ENCODE data around the gene PDE6B.
"Not testable (repeated sequence)": the region's sequence is repeated elsewhere in the genome, so short reads cannot be mapped to it uniquely, and the experiment has no call there.

Gene PDE6B

DNA sequence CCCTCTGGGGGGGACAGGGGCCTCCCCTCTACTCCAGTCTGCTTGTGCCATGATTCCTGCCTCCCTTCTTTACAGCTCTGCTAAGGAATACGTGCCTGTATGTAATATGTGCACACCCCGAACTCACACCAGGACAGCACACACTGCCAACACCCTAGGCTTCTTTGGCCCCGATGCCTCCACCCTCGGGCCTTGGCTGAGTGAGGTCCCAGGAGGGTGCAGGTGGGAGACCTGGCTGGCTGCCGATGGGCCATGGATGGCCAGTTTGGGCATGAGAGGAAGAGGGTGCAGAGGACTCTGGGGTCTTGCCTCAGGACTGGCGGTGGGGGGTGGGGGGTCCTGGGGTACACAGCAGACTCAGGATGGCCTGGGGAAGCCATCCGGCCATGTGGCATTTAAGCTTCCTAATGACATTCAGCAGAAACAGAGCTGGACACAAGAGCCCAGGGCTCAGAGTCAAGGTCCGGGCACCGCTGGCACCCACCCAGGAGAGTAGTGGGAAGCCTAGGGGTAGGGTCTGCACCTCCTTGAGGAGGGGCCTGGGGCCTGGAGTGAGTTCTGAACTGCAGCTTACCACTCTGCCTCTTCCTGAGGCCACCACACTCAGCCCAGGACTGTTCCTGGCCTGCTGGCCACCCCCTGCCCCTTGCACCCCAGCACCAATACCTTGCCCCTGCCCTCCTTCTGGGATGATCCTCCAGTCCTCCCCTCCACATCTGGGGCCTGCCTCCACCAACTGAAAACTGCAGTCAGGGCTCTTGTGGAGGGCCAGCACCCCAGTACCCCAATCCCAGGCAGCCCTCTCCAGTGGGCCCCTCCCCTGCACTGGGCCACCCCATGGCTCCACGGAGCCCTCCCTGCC is 78.2 kb downstream of the PDE6B start:
- in situ Hi-C loops (cut with MboI; ENCODE audit: low pct_unique_long_range_greater_than_20kb, low sequenced_read_pairs, unreplicated experiment): no loop called here
- no peak for DNase-seq (ENCODE audit: low spot score)
- TF ChIP-seq, protein P1, sequence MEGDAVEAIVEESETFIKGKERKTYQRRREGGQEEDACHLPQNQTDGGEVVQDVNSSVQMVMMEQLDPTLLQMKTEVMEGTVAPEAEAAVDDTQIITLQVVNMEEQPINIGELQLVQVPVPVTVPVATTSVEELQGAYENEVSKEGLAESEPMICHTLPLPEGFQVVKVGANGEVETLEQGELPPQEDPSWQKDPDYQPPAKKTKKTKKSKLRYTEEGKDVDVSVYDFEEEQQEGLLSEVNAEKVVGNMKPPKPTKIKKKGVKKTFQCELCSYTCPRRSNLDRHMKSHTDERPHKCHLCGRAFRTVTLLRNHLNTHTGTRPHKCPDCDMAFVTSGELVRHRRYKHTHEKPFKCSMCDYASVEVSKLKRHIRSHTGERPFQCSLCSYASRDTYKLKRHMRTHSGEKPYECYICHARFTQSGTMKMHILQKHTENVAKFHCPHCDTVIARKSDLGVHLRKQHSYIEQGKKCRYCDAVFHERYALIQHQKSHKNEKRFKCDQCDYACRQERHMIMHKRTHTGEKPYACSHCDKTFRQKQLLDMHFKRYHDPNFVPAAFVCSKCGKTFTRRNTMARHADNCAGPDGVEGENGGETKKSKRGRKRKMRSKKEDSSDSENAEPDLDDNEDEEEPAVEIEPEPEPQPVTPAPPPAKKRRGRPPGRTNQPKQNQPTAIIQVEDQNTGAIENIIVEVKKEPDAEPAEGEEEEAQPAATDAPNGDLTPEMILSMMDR (IDR thresholded peaks at IDR 0.05; ENCODE audit: extremely low read depth, insufficient read depth, missing control alignments): no peak

DNA sequence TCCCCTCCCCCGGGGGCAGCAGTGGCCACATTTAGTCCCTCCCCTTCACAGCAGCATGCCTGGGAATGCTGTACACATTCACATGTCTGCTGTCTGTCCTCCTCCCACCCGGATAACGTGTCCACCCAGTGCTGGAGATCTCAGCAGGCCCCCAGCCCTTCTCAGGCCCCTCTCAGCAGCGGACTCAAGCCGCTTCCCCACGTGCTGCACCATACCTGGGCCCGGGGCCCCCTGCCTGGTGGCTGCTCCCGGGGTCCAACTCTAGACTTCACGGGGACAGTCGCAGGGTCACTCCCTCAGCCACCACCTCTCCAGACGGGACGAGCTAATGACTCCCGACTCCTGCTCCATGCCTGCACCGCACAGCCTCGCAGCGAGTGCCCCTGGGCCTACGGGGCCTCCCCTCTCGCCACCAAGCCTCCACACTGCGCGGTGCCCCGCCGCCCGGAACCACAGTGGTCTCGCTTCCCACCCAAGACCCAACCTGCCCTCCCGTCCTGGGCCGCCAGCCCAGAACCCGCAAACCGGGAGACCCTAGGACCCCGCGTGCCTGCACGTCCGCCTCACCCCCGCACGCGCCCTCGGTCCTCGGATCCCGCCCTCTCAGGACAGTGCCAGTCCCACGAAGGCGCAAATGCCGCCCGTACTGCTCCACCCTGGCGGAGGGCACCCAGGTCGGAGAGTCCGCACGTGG is 79.0 kb downstream of the PDE6B start:
- TF ChIP-seq, protein P1 (IDR thresholded peaks at IDR 0.05; ENCODE audit: extremely low read depth, insufficient read depth, missing control alignments): no peak
- in situ Hi-C loops (cut with MboI; ENCODE audit: low pct_unique_long_range_greater_than_20kb, low sequenced_read_pairs, unreplicated experiment): no loop called here
- no peak for DNase-seq (ENCODE audit: low spot score)

DNA sequence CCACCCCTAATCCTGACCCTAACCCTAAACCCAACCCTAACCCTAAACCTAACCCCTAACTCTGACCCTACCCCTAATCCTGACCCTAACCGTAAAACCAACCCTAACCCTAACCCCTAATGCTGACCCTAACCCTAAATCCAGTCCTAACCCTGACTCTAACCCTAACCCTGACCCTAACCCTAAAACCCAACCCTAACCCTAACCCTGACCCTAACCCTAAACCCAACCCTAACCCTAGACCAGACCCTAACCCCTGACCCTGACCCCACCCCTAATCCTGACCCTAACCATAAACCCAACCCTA is 79.6 kb downstream of the PDE6B start:
- TF ChIP-seq, protein P1 (IDR thresholded peaks at IDR 0.05; ENCODE audit: extremely low read depth, insufficient read depth, missing control alignments): no peak
- in situ Hi-C loops (cut with MboI; ENCODE audit: low pct_unique_long_range_greater_than_20kb, low sequenced_read_pairs, unreplicated experiment): no loop called here
- DNase-seq (ENCODE audit: low spot score): no peak

DNA sequence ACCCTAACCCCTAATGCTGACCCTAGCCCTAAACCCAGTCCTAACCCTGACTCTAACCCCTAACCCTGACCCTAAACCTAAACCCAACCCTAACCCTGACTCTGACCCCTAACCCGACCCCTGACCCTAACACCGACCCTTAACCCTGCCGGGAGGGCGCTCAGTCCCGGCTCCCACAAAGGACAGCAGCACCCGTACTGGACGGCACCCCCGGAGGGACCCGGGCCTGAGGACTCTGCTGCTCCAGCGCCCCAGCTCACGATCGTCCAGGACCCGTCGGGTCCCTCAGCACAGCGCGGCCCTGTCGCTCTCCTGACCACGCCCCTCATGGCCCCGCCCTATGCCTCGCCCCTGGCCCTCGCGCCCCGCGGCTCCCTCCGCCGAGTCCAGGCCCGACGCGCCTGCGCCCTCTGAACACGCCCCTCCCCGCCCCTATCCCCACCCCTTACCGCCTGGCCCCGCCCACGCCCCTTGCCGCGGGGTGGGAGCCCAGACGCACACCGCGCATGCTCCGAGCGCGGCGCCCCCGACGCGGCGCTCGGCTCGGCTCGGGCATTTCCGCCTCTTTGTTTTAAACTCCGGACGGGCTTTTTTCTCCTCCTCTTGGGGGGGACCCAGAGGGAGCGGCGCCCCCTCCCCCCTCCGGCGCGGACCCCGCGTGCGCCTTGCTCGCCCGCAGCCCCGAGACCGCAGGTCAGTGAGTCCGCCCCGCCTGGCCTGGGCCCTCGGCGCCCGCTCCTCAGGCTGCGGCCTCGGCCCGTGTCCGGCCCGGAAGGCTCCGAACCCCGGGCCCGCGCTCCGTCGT is 80.1 kb downstream of the PDE6B start, which contains the start of gene PCGF3:
PCGF3 (plus strand) TSS at position 555 of the 805 bp plus-strand sequence. CDS start 27,849 bp downstream, outside the sequence.
- TF ChIP-seq, protein P1 (IDR thresholded peaks at IDR 0.05; ENCODE audit: extremely low read depth, insufficient read depth, missing control alignments): no peak
- in situ Hi-C loops (cut with MboI; ENCODE audit: low pct_unique_long_range_greater_than_20kb, low sequenced_read_pairs, unreplicated experiment): no loop called here
- DNase-seq (ENCODE audit: low spot score): peak; percentile 100

DNA sequence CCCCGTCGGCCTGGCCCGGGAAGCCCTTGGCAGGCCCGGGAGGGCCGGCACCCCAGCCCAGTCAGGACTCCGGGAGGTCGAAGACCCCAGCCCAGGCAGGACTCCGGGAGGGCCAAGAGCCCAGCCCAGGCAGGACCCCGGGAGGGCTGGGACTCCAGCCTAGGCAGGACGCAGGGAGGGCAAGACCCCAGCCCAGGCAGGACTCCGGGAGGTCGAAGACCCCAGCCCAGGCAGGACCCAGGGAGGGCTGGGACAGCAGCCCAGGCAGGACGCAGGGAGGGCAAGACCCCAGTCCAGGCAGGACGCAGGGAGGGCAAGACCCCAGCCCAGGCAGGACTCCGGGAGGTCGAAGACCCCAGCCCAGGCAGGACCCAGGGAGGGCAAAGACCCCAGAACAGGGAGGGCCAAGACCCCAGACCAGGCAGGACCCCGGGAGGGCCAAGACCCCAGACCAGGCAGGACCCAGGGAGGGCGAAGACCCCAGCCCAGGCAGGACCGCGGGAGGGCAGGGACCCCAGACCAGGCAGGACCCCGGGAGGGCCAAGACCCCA is 80.8 kb downstream of the PDE6B start:
- in situ Hi-C loops (cut with MboI; ENCODE audit: low pct_unique_long_range_greater_than_20kb, low sequenced_read_pairs, unreplicated experiment); DNase-seq (ENCODE audit: low spot score): not testable (repeated sequence)

DNA sequence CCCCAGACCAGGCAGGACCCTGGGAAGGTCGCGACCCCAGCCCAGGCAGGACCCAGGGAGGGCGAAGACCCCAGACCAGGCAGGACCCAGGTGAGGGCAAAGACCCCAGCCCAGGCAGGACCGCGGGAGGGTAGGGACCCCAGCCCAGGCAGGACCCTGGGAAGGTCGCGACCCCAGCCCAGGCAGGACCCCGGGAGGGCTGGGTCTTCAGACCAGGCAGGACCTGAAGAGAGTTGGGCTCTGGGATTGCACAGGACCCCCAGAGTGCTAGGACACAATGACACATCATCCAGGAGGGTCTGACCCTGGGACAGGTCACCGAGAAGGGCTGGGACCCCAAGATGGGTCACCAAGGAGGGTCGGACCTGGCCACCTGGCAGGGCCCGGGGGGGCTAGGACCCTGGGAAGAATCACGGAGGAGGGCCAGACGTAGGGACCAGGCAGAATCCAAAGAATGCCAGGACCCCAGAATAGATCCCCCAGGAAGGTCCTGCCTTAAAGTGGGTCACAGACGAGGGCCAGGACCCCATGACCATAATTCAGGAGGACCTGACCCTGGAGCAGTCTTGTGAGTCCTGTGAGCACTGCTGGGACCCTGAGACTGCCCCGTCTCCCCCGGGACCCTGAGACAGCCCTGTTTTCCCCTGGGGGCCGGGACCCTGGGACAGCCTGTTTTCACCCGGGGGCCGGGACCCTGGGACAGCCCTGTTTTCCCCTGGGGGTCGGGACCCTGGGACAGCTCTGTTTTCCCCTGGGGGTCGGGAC is 81.6 kb downstream of the PDE6B start:
- TF ChIP-seq, protein P1 (IDR thresholded peaks at IDR 0.05; ENCODE audit: extremely low read depth, insufficient read depth, missing control alignments): no peak
- in situ Hi-C loops (cut with MboI; ENCODE audit: low pct_unique_long_range_greater_than_20kb, low sequenced_read_pairs, unreplicated experiment): no loop called here
- DNase-seq (ENCODE audit: low spot score): no peak
